RWPE2 (cell line): ENCODE results near the gene IDI2.

Experiments used
- ATAC-seq: fragments of 200-7000 bp; cut with Tn5 transposase; 3 replicates; pipeline ENCODE4 v1.9.1; 2021; ENCODE audit warnings: low read depth
- DNase-seq: peaks from one replicate; pipeline ENCODE4 v3.0.0-alpha.2; 2020; ENCODE audit warnings: low spot score
- H3K27ac ChIP-seq: fragments of 450-650 bp; 2 replicates; pipeline ENCODE4 v1.5.1; 2017; ENCODE audit warnings: mild to moderate bottlenecking; ENCODE audit not compliant: poor library complexity, severe bottlenecking
- H3K27me3 ChIP-seq: fragments of 250-450 bp; sonication (Bioruptor Pico); 2 replicates; pipeline ENCODE4 v1.5.1; 2021; ENCODE audit warnings: mild to moderate bottlenecking, moderate library complexity; ENCODE audit not compliant: insufficient read depth, poor library complexity, severe bottlenecking
- H3K36me3 ChIP-seq: fragments of 250-450 bp; sonication (Bioruptor Pico); 2 replicates; pipeline ENCODE4 v1.5.1; 2020; ENCODE audit warnings: low read depth, mild to moderate bottlenecking, moderate library complexity
- H3K4me1 ChIP-seq: fragments of 250-450 bp; sonication (Bioruptor Pico); 2 replicates; pipeline ENCODE4 v1.5.1; 2021; ENCODE audit warnings: mild to moderate bottlenecking, moderate library complexity; ENCODE audit not compliant: insufficient read depth, poor library complexity, severe bottlenecking
- H3K4me3 ChIP-seq: fragments of 250-450 bp; sonication (Bioruptor Pico); 2 replicates; pipeline ENCODE4 v1.5.1; 2021; ENCODE audit warnings: mild to moderate bottlenecking, moderate library complexity; ENCODE audit not compliant: severe bottlenecking
- H3K9me3 ChIP-seq: fragments of 250-450 bp; sonication (Bioruptor Pico); 2 replicates; pipeline ENCODE4 v1.5.1; 2021; ENCODE audit warnings: mild to moderate bottlenecking, moderate library complexity; ENCODE audit not compliant: severe bottlenecking
- TF ChIP-seq, protein P1 (sequence below): fragments of 450-650 bp; IDR thresholded peaks from one replicate; pipeline ENCODE4 v1.5.1; 2017; ENCODE audit warnings: mild to moderate bottlenecking, moderate library complexity; ENCODE audit not compliant: poor library complexity, severe bottlenecking

The IDI2 gene

DNA sequence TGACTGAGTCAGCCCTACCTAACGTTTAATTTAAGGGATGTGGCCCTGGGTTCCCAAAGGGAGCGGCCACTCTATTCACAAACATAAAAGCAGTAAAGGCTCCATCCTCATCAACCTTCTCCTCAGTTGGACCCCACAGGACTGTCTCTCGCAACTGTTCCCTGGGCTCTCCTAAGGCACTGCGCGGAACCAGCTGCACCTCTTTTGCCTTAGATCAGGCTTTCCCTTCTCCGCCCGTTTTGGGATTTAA, 38.1 kb downstream of the IDI2 start:
- H3K36me3 ChIP-seq: peaks cover 20% of the 10 kb centered on the region
- DNase-seq (no peak), ATAC-seq (peak; percentile 21; the same call in 2 of the 3 replicates)
- TF ChIP-seq, protein P1, sequence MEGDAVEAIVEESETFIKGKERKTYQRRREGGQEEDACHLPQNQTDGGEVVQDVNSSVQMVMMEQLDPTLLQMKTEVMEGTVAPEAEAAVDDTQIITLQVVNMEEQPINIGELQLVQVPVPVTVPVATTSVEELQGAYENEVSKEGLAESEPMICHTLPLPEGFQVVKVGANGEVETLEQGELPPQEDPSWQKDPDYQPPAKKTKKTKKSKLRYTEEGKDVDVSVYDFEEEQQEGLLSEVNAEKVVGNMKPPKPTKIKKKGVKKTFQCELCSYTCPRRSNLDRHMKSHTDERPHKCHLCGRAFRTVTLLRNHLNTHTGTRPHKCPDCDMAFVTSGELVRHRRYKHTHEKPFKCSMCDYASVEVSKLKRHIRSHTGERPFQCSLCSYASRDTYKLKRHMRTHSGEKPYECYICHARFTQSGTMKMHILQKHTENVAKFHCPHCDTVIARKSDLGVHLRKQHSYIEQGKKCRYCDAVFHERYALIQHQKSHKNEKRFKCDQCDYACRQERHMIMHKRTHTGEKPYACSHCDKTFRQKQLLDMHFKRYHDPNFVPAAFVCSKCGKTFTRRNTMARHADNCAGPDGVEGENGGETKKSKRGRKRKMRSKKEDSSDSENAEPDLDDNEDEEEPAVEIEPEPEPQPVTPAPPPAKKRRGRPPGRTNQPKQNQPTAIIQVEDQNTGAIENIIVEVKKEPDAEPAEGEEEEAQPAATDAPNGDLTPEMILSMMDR: no peak
- H3K4me1 ChIP-seq: peaks cover 19% of the 10 kb centered on the region
- H3K27ac ChIP-seq: peak overlapping the region; percentile 77
- H3K4me3 ChIP-seq: peak overlapping the region; percentile 76
- H3K27me3 ChIP-seq: no peaks in the 10 kb centered on the region
- H3K9me3 ChIP-seq: no peaks in the 10 kb centered on the region

DNA sequence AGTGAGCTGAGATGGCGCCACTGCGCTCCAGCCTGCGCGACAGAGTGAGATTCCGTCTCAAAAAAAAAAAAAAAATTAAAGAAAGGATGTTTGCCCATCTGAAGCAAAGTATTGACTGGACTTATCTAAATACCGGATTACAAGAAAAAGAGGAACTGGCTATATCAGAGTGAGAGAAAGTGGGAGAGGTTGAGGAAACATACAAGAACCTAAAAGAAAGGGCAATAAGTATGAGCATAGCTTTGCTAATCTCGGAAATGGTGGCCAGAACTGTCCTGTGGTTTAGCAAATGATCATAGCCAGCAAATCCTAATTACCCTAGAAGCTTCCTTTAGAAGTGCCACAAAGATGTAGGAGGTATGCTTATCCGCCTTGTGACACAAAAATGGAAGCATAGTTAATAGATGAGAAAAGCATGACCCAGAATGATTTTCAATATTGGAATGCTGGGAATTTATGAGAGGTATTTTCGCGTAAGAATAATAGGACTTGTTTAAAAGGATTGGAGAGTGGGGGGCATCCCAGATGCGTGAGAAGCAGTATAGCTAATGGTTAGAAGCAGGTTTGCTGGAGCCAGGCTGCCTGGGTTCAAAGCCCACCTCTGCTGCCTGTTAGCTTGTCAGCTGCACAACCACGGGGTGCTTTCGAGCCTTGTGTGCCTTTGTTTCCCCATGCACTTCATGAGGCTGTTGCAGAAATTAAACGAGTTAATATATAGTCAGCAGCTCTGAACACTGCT, 38.6 kb downstream of the IDI2 start:
- Histone ChIP-seq H3K4me1 (peaks cover 19% of the 10 kb centered on the region), H3K27me3 (no peaks in the 10 kb centered on the region), H3K27ac (peak overlapping the region; percentile 77), H3K4me3 (peak overlapping the region; percentile 76), H3K9me3 (no peaks in the 10 kb centered on the region), H3K36me3 (peaks cover 17% of the 10 kb centered on the region)
- ATAC-seq (peak; percentile 19; the same call in 2 of the 3 replicates), DNase-seq (no peak)
- TF ChIP-seq, protein P1: no peak

DNA sequence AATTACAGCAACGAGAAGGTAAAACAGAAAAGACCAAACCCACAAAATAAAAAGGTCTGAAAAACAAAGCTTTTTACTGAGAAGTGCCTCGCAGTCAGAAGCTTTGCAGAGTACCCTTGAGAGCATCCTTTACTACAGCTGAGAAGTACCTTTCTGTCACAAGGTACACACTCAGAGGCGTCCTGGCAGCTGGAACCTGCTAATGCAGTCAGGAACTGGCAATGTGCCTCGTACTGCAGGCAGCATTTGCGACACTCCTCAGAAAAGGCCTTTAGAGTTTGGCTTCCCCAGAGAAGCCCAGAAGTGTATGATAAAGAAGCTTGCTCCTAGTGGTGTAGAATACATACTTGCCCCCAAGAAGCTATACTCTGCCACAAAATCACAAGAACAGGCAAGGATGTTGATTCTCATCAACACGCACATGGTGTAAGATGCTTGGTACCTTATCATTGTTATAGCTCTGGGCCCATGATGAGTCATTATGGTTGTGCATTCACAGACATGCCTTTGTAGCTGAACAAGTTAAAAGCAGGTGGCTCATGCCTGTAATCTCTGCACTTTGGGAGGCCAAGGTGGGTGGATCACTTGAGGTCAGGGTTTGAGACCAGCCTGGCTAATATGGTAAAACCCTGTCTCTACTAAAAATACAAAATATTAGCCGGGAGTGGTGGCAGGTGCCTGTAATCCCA, 39.4 kb downstream of the IDI2 start:
- H3K4me3 ChIP-seq: no peak overlapping the region
- TF ChIP-seq, protein P1: no peak
- H3K4me1 ChIP-seq: peaks cover 19% of the 10 kb centered on the region
- H3K27ac ChIP-seq: peak overlapping the region; percentile 77
- DNase-seq (no peak), ATAC-seq (peak; percentile 61)
- H3K36me3 ChIP-seq: peaks cover 17% of the 10 kb centered on the region
- H3K9me3 ChIP-seq: no peaks in the 10 kb centered on the region
- no peaks in the 10 kb centered on the region for H3K27me3 ChIP-seq

- Histone ChIP-seq H3K36me3 (peaks cover 10% of the 10 kb centered on the region), H3K4me3 (no peak overlapping the region), H3K9me3 (no peaks in the 10 kb centered on the region), H3K27me3 (no peaks in the 10 kb centered on the region), H3K4me1 (peaks cover 19% of the 10 kb centered on the region), H3K27ac (peak overlapping the region; percentile 77)
- TF ChIP-seq, protein P1: no peak
- DNase-seq: no peak
- no peak for ATAC-seq
These were observed 40.3 kb downstream of the IDI2 start for GRCh38 chr10:985361-985760.

- no peaks in the 10 kb centered on the region for H3K36me3 ChIP-seq
- peaks cover 3% of the 10 kb centered on the region for H3K9me3 ChIP-seq
- DNase-seq (no peak), ATAC-seq (no peak)
- H3K4me1 ChIP-seq: peaks cover 14% of the 10 kb centered on the region
- no peaks in the 10 kb centered on the region for H3K27me3 ChIP-seq
- no peak overlapping the region for H3K4me3 ChIP-seq
- H3K27ac ChIP-seq: peak overlapping the region; percentile 77
- TF ChIP-seq, protein P1: no peak
These were observed 41.5 kb downstream of the IDI2 start for GRCh38 chr10:983971-984655.
